Right lobe of liver (tissue), 4 donors: Measurements from ENCODE around the gene CHMP1B.

Experiments used
- POLR2A ChIP-seq: fragments of 450-650 bp; IDR thresholded peaks from one replicate; pipeline ENCODE4 v1.6.1; 2017; ENCODE audit warnings: antibody characterized with exemption, mild to moderate bottlenecking
- TF ChIP-seq, protein P1 (sequence below), 4 donors: fragments of 200-600 bp in 3 of 4; fragments of 450-650 bp in 1 of 4; IDR thresholded peaks; one replicate each; pipeline versions ENCODE4 v1.5.1 to v1.8.0; 2016 to 2022; ENCODE audit warnings: antibody characterized with exemption in 4 of 4, mild to moderate bottlenecking in 2 of 4
- donor health status: DM: no; HTN: no; CAD: no.
- donor health status: DM: no; HTN: no; CAD: no.
- donor health status: DM: no; HTN: yes; CAD: no.

GRCh38 chr18:11828786-11829432 is 22.3 kb upstream of the CHMP1B start:
- TF ChIP-seq, protein P1, sequence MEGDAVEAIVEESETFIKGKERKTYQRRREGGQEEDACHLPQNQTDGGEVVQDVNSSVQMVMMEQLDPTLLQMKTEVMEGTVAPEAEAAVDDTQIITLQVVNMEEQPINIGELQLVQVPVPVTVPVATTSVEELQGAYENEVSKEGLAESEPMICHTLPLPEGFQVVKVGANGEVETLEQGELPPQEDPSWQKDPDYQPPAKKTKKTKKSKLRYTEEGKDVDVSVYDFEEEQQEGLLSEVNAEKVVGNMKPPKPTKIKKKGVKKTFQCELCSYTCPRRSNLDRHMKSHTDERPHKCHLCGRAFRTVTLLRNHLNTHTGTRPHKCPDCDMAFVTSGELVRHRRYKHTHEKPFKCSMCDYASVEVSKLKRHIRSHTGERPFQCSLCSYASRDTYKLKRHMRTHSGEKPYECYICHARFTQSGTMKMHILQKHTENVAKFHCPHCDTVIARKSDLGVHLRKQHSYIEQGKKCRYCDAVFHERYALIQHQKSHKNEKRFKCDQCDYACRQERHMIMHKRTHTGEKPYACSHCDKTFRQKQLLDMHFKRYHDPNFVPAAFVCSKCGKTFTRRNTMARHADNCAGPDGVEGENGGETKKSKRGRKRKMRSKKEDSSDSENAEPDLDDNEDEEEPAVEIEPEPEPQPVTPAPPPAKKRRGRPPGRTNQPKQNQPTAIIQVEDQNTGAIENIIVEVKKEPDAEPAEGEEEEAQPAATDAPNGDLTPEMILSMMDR (IDR thresholded peaks at IDR 0.05), result no peak
- no peak for TF ChIP-seq POLR2A
